Neural cell (in vitro differentiated cells): ENCODE measurements around the gene SLC23A3.

ENCODE experiments used
- EP300 ChIP-seq: fragments of 450-650 bp; conservative IDR thresholded peaks from 2 replicates; pipeline ENCODE4 v1.6.1; 2014; ENCODE audit warnings: antibody characterized with exemption, mild to moderate bottlenecking, moderate library complexity; ENCODE audit not compliant: poor library complexity, severe bottlenecking
- EZH2 ChIP-seq: fragments of 200-600, 300-800 bp; shearing (Covaris generic), sonication (generic); IDR thresholded peaks from 2 replicates; pipeline ENCODE4 v1.6.1; 2014; ENCODE audit warnings: antibody characterized with exemption, low read length, borderline replicate concordance, mild to moderate bottlenecking; ENCODE audit not compliant: insufficient read depth, poor library complexity, severe bottlenecking
- MXI1 ChIP-seq: fragments of 450-650 bp; conservative IDR thresholded peaks from 2 replicates; pipeline ENCODE4 v1.6.1; 2014; ENCODE audit warnings: antibody characterized with exemption, mild to moderate bottlenecking; ENCODE audit not compliant: poor library complexity, severe bottlenecking
- POLR2AphosphoS5 ChIP-seq: IDR thresholded peaks from 2 replicates; pipeline ENCODE4 v1.6.1; 2012
- RAD21 ChIP-seq: fragments of 450-650 bp; conservative IDR thresholded peaks from 2 replicates; pipeline ENCODE4 v1.6.1; 2014; ENCODE audit warnings: antibody characterized with exemption, mild to moderate bottlenecking, moderate library complexity
- TF ChIP-seq, protein P1 (sequence below): IDR thresholded peaks from 2 replicates; pipeline ENCODE4 v1.6.1; 2012; ENCODE audit warnings: borderline replicate concordance
- TF ChIP-seq, protein P2 (sequence below): fragments of 450-650 bp; IDR thresholded peaks from 2 replicates; pipeline ENCODE4 v1.5.1; 2014; ENCODE audit warnings: antibody characterized with exemption, mild to moderate bottlenecking, moderate library complexity; ENCODE audit not compliant: poor library complexity, severe bottlenecking

DNA sequence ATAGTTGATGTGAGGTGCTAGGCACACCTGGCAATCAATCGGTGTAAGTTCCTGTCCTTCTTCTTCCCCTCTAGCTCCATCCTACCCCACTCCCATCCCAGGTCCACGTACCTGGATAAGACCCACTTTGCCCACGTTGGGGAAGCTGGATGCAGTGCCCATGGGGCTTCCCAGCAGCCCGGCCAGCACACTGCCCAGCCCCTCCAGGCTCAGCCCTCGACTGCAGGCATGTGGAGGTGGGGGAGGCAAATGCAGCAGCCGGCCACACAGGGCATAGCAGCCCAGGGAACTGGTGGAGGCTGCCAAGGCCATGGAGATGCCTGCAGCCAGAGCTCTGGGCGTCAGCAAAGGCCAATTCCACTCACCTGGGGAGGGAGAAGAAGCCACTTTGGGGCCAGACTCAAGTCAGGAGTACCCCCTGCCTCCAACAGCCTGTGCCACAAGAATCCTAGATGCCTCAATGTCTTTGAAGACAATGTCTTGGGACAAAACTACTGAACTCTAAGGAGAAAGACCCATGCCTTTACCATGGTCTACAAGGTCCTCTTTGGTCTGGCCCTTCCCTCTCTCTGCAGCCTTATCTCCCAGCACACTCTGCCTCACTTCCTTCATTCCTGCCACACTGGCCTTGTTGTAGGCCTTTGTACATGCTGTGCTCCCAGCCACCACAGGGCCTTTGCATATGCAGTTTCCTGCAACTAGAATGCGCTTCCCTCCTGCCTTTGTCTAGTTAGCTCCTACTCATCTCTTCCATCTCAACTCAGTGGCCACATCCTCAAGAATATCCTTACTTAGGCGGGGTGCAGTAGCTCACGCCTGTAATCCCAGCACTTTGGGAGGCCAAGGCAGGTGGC is 4.5 kb downstream of the SLC23A3 start:
- TF ChIP-seq, protein P1, sequence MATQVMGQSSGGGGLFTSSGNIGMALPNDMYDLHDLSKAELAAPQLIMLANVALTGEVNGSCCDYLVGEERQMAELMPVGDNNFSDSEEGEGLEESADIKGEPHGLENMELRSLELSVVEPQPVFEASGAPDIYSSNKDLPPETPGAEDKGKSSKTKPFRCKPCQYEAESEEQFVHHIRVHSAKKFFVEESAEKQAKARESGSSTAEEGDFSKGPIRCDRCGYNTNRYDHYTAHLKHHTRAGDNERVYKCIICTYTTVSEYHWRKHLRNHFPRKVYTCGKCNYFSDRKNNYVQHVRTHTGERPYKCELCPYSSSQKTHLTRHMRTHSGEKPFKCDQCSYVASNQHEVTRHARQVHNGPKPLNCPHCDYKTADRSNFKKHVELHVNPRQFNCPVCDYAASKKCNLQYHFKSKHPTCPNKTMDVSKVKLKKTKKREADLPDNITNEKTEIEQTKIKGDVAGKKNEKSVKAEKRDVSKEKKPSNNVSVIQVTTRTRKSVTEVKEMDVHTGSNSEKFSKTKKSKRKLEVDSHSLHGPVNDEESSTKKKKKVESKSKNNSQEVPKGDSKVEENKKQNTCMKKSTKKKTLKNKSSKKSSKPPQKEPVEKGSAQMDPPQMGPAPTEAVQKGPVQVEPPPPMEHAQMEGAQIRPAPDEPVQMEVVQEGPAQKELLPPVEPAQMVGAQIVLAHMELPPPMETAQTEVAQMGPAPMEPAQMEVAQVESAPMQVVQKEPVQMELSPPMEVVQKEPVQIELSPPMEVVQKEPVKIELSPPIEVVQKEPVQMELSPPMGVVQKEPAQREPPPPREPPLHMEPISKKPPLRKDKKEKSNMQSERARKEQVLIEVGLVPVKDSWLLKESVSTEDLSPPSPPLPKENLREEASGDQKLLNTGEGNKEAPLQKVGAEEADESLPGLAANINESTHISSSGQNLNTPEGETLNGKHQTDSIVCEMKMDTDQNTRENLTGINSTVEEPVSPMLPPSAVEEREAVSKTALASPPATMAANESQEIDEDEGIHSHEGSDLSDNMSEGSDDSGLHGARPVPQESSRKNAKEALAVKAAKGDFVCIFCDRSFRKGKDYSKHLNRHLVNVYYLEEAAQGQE = no peak
- TF ChIP-seq EZH2 (no peak), POLR2AphosphoS5 (no peak), RAD21 (no peak), EP300 (no peak), MXI1 (no peak)
- TF ChIP-seq, protein P2, sequence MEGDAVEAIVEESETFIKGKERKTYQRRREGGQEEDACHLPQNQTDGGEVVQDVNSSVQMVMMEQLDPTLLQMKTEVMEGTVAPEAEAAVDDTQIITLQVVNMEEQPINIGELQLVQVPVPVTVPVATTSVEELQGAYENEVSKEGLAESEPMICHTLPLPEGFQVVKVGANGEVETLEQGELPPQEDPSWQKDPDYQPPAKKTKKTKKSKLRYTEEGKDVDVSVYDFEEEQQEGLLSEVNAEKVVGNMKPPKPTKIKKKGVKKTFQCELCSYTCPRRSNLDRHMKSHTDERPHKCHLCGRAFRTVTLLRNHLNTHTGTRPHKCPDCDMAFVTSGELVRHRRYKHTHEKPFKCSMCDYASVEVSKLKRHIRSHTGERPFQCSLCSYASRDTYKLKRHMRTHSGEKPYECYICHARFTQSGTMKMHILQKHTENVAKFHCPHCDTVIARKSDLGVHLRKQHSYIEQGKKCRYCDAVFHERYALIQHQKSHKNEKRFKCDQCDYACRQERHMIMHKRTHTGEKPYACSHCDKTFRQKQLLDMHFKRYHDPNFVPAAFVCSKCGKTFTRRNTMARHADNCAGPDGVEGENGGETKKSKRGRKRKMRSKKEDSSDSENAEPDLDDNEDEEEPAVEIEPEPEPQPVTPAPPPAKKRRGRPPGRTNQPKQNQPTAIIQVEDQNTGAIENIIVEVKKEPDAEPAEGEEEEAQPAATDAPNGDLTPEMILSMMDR = no peak
